ENCODE results near the gene USP15. TPM values are rescaled to one million over a fixed set of nuclear protein-coding genes. Genes with fewer than 3 reads are reported as not detected.
A peak's percentile ranks its signal among the peaks of the same experiment; 100 is the strongest.

The USP15 gene
- total RNA-seq, 1 experiment from 2014 or later = 27.1 TPM

GRCh38 chr12:62256408-62257096 is 3.7 kb upstream of the USP15 start:
- no peak for DNase-seq (ENCODE audit: low spot score)

- DNase-seq (ENCODE audit: low spot score) = no peak
Observed at GRCh38 chr12:62258231-62258630, 2.0 kb upstream of the USP15 start.

GRCh38 chr12:62258941-62259630 is 1.1 kb upstream of the USP15 start:
- no peak for DNase-seq (ENCODE audit: low spot score)

GRCh38 chr12:62259631-62259992 is 592 bp upstream of the USP15 start:
- no peak for DNase-seq (ENCODE audit: low spot score)

- DNase-seq (ENCODE audit: low spot score) = peak; percentile 56
Observed at GRCh38 chr12:62260733-62261683, 804 bp downstream of the USP15 start.

GRCh38 chr12:62261876-62262517 is 1.8 kb downstream of the USP15 start:
- no peak for DNase-seq (ENCODE audit: low spot score)

GRCh38 chr12:62263232-62263631 is 3.0 kb downstream of the USP15 start:
- no peak for DNase-seq (ENCODE audit: low spot score)

- no peak for DNase-seq (ENCODE audit: low spot score)
Observed at GRCh38 chr12:62263966-62264365, 3.8 kb downstream of the USP15 start.

GRCh38 chr12:62264706-62265105 is 4.5 kb downstream of the USP15 start:
- DNase-seq (ENCODE audit: low spot score) = no peak

GRCh38 chr12:62265511-62265910 is 5.3 kb downstream of the USP15 start:
- DNase-seq (ENCODE audit: low spot score) = no peak

- DNase-seq (ENCODE audit: low spot score) = no peak
Observed at GRCh38 chr12:62267026-62267425, 6.8 kb downstream of the USP15 start.

- DNase-seq (ENCODE audit: low spot score) = no peak
Observed at GRCh38 chr12:62267480-62267879, 7.3 kb downstream of the USP15 start.

GRCh38 chr12:62268956-62269355 is 8.8 kb downstream of the USP15 start:
- no peak for DNase-seq (ENCODE audit: low spot score)

- no peak for DNase-seq (ENCODE audit: low spot score)
Observed at GRCh38 chr12:62269464-62270228, 9.4 kb downstream of the USP15 start.

GRCh38 chr12:62270384-62270783 is 10.2 kb downstream of the USP15 start:
- no peak for DNase-seq (ENCODE audit: low spot score)

- no peak for DNase-seq (ENCODE audit: low spot score)
Observed at GRCh38 chr12:62270872-62271271, 10.7 kb downstream of the USP15 start.

- no peak for DNase-seq (ENCODE audit: low spot score)
Observed at GRCh38 chr12:62272936-62273552, 12.8 kb downstream of the USP15 start.

- DNase-seq (ENCODE audit: low spot score) = no peak
Observed at GRCh38 chr12:62273724-62274380, 13.6 kb downstream of the USP15 start.

GRCh38 chr12:62278022-62278421 is 17.8 kb downstream of the USP15 start:
- no peak for DNase-seq (ENCODE audit: low spot score)

- no peak for DNase-seq (ENCODE audit: low spot score)
Observed at GRCh38 chr12:62279058-62279457, 18.9 kb downstream of the USP15 start.

Measured in HT-29 (cell line).